Esophagus squamous epithelium (tissue), 4 donors: ENCODE measurements around the gene ARL17A.
"Not testable (repeated sequence)": the region's sequence is repeated elsewhere in the genome, so short reads cannot be mapped to it uniquely, and the experiment has no call there.

ENCODE experiments used
- CTCF ChIP-seq, 6 experiments: fragments of 450-650 bp in 4 of 6; fragments of 200-600 bp in 2 of 6; sonication (generic) in 2 of 6; IDR thresholded peaks; one replicate each; pipeline ENCODE4 v1.5.1; 2016 to 2019; ENCODE audit warnings: antibody characterized with exemption in 6 of 6, mild to moderate bottlenecking in 4 of 6, moderate library complexity in 4 of 6
- POLR2A ChIP-seq, 4 donors: fragments of 450-650 bp; IDR thresholded peaks; one replicate each; pipeline ENCODE4 v1.6.1; 2017; ENCODE audit warnings: antibody characterized with exemption in 4 of 4, mild to moderate bottlenecking in 4 of 4, moderate library complexity in 3 of 4

DNA sequence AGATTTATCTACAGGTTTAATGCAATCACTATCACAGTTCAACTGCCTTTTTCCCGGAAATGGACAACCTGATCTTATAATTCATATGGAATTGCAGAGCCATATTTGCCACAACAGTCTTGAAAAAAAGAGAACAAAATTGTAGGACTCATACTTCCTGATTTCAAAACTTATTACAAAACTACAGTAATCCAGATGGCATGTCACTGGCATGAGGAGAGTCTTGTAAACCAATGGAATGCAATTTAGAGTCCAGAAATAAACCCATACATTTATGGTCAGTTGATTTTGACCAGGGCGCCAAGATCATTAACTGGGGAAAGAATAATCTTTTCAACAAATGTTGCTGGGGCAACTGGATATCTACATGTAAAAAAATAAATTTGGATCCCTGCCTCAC, 31.8 kb upstream of the ARL17A start:
- not testable (repeated sequence) for TF ChIP-seq CTCF, POLR2A (IDR thresholded peaks at IDR 0.05)
